Embryonic facial prominence (tissue), 1 donor: ENCODE measurements around the gene ZPLD1.

Source experiments
- DNase-seq: peaks from one replicate; pipeline ENCODE4 v3.0.0-alpha.2; 2016; ENCODE audit errors: extremely low spot score

The ZPLD1 gene

GRCh38 chr3:102466001-102466400 is 31.2 kb downstream of the ZPLD1 start:
- DNase-seq = no peak

GRCh38 chr3:102470066-102470465 is 35.3 kb downstream of the ZPLD1 start:
- DNase-seq = no peak

GRCh38 chr3:102471001-102471400 is 36.2 kb downstream of the ZPLD1 start:
- DNase-seq = no peak

- no peak for DNase-seq
Observed at GRCh38 chr3:102471491-102471890, 36.7 kb downstream of the ZPLD1 start.

- no peak for DNase-seq
Observed at GRCh38 chr3:102473648-102474047, 38.8 kb downstream of the ZPLD1 start.

GRCh38 chr3:102474207-102474606 is 39.4 kb downstream of the ZPLD1 start:
- no peak for DNase-seq

GRCh38 chr3:102476198-102476597 is 41.4 kb downstream of the ZPLD1 start:
- no peak for DNase-seq

- DNase-seq = no peak
Observed at GRCh38 chr3:102478160-102478559, 43.3 kb downstream of the ZPLD1 start.

GRCh38 chr3:102480139-102480538 is 45.3 kb downstream of the ZPLD1 start:
- DNase-seq = no peak

- no peak for DNase-seq
Observed at GRCh38 chr3:102481050-102481449, 46.2 kb downstream of the ZPLD1 start.

GRCh38 chr3:102483556-102483955 is 48.7 kb downstream of the ZPLD1 start:
- no peak for DNase-seq

GRCh38 chr3:102484363-102484762 is 49.5 kb downstream of the ZPLD1 start:
- no peak for DNase-seq

- DNase-seq = no peak
Observed at GRCh38 chr3:102485701-102486100, 50.9 kb downstream of the ZPLD1 start.

GRCh38 chr3:102488331-102488730 is 53.5 kb downstream of the ZPLD1 start:
- no peak for DNase-seq

GRCh38 chr3:102492300-102492699 is 57.5 kb downstream of the ZPLD1 start:
- DNase-seq = no peak

GRCh38 chr3:102497571-102497970 is 62.8 kb downstream of the ZPLD1 start:
- no peak for DNase-seq

GRCh38 chr3:102505542-102505941 is 70.7 kb downstream of the ZPLD1 start:
- no peak for DNase-seq

GRCh38 chr3:102510663-102511062 is 75.8 kb downstream of the ZPLD1 start:
- DNase-seq = no peak

GRCh38 chr3:102511168-102511567 is 76.4 kb downstream of the ZPLD1 start:
- DNase-seq = no peak

GRCh38 chr3:102511639-102512038 is 76.8 kb downstream of the ZPLD1 start:
- no peak for DNase-seq

GRCh38 chr3:102512734-102513504 is 78.1 kb downstream of the ZPLD1 start:
- DNase-seq = no peak

- no peak for DNase-seq
Observed at GRCh38 chr3:102514241-102514640, 79.4 kb downstream of the ZPLD1 start.

GRCh38 chr3:102521246-102521645 is 86.4 kb downstream of the ZPLD1 start:
- no peak for DNase-seq

GRCh38 chr3:102525624-102526023 is 90.8 kb downstream of the ZPLD1 start:
- DNase-seq = no peak
